GM19238 (cell line): Measurements from ENCODE around the gene CLEC5A.
"Not testable (repeated sequence)": the region's sequence is repeated elsewhere in the genome, so short reads cannot be mapped to it uniquely, and the experiment has no call there.

Source experiments
- DNase-seq: peaks from one replicate; pipeline ENCODE4 v3.0.0; 2011; ENCODE audit warnings: low spot score; ENCODE audit not compliant: insufficient read length

The CLEC5A gene

DNA sequence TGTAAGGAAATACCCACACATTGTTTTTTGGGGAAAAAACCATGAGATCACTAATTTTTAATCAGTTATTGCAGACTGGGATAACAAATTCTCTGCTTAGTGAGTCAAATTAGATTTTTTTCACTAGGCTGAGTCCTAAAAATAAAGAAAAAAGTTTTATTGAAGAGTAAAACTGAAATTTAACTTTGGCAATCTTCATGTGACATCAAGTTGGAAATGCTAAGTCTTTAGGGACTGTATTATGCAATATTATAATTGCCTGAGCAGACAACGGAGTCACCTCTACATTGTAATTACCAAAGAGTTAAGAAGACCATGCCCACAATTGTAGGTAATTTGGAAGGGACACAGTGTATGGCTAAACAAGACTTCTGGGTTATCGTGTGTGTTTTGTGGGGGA lies 2.2 kb upstream of the CLEC5A start:
- DNase-seq = no peak

DNA sequence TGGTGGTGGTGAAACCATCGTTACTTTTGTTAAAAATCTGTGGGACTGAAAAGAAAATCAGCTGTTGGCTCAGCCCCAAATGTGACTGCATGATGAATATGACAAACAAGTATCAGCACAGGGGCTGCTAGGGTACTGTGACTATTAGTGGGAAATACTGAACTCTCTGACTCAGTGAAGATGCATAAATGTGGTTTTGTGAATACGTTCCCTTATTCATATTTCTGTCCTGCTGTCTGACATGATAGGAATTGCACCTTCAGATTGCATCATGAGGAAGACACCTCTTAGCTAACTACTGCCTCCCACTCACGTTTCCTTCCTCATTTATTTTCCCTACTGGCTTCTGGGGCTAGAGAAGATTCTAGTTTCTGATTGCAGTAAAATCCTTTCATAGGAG lies 1.4 kb downstream of the CLEC5A start:
- no peak for DNase-seq

DNA sequence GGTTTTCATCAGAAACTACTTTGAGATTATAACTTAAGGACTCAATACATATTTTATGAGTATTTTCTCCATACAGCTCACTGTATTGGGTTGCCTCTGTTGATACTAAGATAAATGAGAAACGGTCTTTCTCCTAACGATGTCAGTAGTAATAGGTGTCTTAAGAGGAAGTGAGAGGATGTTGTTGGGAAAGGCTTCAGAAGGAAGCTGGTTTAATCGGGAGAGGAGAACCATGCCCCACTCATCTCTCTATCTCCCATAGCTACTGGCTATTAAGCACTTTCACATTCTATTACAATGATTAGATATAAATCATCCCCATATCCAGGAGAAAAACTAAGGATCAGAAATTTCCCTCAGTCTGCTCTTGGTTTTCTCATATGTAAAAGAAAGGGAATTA lies 2.0 kb downstream of the CLEC5A start:
- no peak for DNase-seq

DNA sequence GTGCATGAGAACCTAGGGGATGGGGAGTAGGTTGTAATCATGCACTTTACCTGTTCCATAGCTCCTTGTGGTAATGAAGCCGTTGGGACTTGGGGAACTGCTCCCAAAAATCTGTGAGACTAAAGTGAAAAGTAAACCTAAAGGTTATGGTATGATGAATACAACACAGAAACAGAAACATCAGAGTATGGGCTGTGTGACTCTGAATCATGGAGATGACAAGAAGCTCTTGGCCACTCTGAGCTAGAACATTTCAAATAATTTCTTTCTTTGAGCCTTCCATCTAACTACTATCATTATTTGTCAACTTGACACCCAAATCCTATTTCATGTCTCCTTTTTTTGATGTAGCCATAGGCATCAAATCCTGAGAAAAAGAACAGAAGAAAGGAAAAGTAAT lies 2.9 kb downstream of the CLEC5A start:
- DNase-seq = no peak

DNA sequence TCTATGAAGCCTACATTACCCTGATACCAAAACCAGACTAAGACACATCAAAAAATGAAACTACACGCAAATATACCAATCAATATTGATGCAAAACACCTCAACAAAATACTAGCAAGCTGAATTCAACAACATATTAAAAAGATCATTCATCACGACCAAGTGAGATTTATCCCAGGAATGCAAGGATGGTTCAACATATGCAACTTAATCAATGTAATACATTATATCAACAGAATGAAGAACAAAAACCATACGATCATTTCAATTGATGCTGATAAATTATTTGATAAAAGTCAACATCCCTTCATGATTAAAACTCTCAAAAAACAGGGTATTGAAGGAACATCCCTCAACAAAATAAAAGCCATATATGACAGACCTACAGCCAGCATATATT lies 5.7 kb downstream of the CLEC5A start:
- no peak for DNase-seq

DNA sequence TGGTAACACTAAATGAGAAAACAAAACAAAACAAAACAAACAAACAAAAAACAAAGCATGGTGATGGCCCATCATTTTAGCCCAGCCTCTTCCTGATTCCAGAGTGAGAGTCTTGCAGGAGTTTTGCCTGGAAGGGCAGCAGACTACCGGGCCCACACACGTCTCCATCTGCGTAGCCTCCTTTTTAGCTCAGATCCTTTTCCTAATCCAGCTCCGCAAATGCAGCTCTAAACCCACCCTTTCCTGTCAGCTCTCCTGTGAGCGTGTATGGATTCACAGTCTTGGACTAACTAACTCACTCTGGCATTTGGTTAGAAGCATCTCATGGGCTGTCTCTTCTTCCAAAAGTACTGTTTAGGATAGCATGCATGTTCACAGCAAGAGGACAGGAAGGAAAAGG lies 16.6 kb downstream of the CLEC5A start:
- DNase-seq = no peak

DNA sequence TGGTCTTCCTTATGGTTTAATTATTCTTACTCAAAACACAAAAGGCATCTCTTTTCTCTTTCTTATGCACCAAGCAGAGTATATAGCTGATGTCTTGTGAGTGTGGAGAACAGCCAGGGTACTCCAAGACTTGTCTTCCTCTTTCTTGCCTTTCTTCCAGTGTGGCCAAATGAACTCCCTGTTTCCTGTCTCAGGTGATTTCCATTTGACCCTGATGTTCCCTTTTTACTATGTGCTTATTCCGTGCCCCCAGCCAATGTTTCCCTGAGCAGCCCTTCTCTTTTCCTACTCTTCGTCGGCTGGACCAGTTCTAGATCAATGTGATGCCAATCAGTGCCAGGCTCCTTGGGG lies 18.0 kb downstream of the CLEC5A start:
- no peak for DNase-seq

DNA sequence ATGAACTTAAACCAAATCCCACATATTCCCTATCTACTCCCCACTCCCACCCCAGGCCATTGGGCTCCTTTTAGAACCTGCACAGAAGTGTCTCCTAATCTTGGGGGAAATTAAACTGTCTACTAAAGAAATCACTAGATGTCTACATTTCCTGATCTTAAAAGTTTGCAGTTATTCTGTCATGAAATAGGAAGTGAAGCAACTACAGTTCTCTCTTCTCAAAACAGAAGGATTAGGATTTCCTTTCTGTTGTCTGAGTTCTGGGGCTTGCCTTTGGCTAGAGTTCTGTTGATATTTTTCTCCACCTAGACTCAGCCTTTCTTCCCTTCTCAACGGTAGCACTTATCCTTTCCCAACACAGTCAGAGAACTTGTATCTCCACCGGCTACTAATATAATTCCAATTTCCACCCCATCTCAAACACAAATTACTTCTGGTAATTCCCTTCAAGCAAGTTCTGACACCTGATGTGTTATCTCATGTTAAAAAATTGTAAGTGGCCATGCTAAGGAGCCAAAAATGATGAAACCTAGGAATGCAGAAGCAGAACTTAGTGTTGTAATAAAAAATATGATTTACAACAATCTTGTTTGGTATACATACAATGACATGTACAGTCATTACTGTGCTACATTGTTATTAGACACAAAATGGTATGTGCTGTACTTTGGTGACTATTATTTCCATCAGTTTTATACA lies 18.5 kb downstream of the CLEC5A start:
- no peak for DNase-seq

DNA sequence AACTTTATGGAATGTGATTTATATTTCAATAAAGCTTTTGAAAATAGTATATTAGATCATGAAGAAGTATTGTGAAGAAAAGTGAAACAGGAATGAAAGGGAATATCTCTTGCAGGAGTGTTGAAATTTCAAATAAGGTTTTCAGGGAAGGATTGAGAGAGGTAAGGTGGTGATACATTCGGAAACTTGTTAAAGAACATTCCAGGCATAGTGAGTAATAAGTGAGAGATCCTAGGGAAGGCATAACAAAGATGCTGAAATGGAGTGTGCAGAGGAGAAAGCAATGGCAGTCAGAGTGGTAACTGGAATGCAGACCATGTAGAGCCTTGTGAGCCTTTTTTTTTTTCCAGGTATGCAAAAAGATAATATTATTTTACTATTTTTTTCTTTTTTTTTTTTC lies 26.5 kb downstream of the CLEC5A start:
- no peak for DNase-seq

DNA sequence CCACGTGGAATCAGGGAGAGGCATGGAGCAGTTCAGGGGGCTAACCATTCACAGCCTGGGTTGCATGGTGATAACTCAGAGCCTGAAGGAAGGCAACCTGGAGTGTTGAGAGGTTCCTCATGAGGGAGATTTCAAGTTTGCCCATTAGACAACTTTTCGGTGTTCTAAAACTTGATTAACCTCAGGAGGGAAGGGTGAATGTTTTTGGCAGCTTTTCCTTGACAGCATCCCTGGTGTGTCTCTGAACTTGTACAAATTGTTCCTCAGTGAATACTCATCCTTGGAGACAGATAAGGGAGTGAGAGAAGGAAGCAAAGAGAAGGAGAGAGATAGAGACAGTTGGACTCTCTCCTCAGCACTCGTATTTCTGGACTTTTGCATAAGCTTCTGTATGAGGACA lies 30.7 kb downstream of the CLEC5A start, which contains the start of gene OR9A4:
Gene OR9A4 (plus strand): TSS at position 301 of the 400 bp plus-strand sequence. CDS start 2,477 bp downstream, outside the sequence.
- no peak for DNase-seq

DNA sequence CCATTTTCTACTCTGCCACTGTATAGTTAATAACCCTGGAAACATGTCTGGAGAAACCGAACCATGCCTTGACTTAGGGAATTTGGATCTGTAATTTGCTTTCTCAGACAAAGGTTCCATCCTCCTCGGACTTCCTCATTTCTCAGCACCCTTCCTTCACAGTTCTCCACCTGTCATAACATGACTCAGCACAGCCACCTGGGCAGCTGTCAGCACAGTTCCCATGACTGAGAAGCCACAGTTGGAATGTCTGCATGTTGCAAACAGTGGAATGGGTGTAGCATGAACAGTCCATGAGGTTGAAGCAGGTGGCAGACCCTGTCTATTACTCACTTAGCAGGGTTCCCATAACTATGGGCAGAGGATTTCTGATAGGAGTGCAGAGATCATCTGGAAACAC lies 31.2 kb downstream of the CLEC5A start:
- no peak for DNase-seq

DNA sequence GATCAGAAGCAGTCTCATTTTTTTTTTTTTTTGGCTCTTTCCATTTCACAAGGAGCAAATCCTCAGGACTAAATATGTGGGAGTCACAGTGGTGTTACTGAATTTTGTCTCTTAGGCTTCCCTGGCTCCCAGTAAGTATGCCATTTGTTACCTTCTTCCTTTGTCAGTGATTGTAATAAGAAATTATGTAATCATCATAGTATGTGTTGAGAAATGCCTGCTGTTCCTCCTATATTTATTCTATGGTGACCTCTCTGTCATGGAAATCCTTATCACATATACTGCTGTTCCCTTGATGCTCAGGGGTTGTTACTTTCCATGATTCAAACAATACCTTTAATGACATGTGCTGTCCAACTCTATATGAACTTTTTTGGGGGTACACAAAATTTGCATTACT lies 35.4 kb downstream of the CLEC5A start:
- no peak for DNase-seq

DNA sequence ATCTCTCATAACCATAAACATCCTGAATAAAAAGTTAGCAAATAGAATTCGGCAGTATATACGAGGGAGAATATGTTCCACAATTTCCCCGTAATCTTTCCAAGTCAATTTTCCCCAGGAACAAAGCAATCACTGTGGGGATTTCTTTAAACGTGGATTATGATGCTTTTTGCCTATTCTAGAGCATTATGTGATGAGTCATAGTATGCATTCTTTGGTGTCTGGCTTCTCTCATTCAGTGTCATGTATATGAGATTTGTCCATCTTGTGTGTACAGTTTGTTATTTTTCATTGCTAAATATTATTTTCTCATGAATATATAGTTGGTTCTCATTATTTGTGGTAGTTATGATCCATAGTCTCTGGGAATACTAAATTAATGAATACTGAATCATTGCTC lies 40.5 kb downstream of the CLEC5A start:
- DNase-seq = no peak

DNA sequence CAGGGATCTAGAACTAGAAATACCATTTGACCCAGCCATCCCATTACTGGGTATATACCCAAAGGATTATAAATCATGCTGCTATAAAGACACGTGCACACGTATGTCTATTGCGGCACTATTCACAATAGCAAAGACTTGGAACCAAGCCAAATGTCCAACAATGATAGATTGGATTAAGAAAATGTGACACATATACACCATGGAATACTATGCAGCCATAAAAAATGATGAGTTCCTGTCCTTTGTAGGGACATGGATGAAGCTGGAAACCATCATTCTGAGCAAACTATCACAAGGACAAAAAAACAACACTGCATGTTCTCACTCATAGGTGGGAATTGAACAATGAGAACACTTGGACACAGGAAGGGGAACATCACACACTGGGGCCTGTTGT lies 47.4 kb downstream of the CLEC5A start:
- DNase-seq = not testable (repeated sequence)

DNA sequence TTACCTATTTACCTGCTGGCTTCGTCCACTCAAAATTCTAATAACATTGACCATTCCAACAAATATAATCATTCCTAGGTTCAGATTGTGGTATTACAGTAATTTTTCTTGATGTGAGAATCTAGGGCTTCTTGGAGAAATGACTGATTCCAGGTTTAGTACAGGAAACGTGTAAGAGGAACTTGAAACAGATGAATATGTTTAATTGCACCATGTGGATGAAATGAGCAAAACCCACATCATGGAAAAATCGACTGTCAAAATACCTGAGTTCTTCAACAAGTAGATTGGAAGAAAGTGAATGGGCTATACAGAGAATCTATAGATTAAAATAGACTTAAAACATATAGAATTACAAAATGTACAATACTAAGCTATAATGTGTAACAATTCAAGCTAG lies 55.4 kb downstream of the CLEC5A start:
- DNase-seq = no peak

DNA sequence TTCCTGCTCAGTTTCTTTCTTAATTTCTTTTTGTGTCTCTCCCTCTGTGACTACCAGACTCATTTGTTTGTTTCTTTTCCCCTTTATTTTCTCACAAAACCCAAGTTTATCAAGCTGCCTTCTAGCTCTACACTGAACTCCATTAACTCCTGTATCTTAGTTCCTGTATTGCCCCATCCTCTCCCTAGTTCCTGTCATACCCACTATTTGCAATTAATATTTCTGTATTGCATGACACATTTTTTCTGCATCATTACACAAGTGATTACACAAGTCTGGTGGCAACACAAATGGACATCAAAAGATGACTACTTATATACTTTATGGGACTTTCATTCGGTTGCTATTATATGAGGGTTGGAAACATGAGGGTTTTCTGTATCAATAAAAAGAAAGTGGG lies 57.5 kb downstream of the CLEC5A start:
- DNase-seq = no peak

DNA sequence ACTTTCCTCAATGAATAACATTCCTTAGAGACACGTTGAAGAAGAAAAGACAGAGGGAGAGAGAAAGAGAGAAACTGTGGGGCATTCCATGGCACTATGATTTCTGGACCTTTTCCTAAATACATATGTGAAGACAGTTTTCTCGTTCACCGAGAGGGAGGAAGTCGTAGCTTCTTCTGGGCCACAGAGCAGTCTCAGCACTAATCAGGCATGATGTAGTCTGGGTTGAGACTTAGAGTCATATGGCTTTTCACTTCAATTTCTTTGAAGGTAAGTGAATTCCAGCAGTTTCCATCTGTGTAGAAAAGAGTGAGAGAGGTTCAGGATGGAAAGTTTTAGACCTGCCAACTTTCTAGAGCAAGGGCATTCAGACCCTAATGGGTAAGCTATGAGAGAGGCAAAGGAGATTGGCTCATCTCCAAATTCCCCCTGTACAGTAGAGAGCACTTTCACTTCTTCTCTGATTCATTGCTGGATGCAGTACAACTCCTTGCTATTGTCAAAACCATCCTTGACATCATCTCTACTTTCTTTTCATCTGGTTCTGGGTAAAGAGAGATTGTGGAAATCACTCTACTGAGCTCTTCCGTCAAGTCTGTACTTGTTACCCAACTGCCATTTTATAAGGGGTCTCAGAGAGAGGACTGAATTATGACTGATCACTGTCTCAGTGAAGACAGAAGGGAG lies 62.1 kb downstream of the CLEC5A start:
- peak; percentile 2 for DNase-seq

DNA sequence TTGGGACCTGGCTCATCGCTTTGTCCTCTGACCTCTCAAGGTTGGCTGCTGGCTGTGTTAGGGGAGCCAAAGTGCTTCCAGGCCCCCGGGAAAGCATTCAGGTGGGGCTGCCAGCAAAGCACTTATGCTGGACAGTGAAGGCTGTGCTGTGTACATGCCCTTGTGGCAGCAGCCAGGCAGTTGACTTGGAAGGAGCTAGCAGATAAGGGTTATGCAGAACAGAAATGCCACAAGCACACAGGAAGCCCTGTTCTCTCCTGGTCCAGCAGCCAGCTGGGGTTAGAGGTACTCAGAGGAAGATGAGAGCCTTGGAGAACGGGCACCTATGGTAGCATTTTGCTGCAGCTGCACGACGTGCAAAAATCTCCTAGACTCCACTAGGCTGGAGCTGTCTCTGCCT lies 65.8 kb downstream of the CLEC5A start:
- DNase-seq = no peak

DNA sequence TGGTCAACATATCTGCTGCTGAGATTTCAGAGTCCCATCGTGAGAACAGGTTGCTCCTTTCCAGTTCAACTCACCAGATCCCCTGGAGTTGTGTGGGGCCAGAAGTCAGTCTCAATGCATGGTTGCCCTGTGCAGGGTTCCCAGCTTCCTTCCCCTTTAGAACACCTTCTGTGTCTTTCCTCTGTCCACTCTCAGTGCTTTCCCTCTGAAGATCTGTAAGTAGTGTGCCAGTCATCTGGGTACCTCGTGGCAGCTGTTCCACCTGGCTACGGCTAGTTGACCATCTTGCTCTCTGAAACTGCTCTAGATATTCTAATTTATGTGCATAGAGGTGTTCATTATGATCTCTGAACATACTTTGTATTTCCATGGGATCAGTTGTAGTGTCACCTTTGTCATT lies 69.4 kb downstream of the CLEC5A start:
- DNase-seq = no peak
